NCI-H460 (cell line): ENCODE results near the gene C1orf167. TPM values are rescaled to one million over a fixed set of nuclear protein-coding genes. Genes with fewer than 3 reads are reported as not detected.

Experiments
- DNase-seq: peaks from one replicate; pipeline ENCODE4 v3.0.0-alpha.2; 2016; ENCODE audit warnings: low read depth; ENCODE audit errors: extremely low read depth
- total RNA-seq: library from RNA; depleted of rRNA; stranded (reverse); fragments of >200 nt; shearing (Covaris generic); gene quantifications from 2 replicates; pipeline ENCODE4 v1.2.3, GENCODE V29; 2014

Gene C1orf167
- total RNA-seq, 1 experiment from 2014 or later = not detected

DNA sequence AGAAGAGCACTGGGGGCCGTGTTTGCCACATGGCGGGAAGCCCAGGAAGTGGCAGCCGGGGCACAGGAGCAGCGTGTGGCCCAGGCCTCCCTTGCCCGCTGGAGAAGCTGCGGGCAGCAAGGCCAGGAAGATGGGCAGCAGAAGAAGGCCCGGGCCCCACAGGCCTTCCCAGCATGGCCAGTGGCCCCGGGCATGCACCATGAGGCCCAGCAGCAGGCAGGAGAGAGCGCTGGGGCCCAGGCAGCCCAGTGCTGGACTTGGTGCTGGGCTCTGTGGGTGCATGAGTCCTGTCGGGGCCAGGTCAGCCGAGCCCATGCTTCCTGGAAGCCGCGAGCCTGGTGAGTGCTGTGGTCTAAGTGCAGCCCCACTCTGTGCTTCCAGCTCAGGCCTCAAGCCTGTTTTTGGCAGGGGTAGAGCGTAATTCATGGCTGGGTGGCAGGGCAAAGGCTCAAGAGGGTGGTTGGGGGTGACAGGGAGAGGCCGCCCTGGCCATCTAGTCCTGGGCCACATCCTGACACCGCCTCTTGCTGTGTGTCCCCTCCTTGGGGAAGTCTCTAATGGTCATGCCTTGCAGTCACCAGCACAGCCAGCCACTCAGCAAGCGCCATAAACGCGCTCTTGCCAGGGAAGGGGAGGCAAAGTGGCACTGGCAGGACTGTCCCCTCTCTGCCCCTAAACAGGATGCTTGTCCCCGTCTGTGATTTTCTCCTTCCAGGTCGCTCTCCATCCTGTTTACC lies 22.4 kb downstream of the C1orf167 start:
- DNase-seq = no peak

DNA sequence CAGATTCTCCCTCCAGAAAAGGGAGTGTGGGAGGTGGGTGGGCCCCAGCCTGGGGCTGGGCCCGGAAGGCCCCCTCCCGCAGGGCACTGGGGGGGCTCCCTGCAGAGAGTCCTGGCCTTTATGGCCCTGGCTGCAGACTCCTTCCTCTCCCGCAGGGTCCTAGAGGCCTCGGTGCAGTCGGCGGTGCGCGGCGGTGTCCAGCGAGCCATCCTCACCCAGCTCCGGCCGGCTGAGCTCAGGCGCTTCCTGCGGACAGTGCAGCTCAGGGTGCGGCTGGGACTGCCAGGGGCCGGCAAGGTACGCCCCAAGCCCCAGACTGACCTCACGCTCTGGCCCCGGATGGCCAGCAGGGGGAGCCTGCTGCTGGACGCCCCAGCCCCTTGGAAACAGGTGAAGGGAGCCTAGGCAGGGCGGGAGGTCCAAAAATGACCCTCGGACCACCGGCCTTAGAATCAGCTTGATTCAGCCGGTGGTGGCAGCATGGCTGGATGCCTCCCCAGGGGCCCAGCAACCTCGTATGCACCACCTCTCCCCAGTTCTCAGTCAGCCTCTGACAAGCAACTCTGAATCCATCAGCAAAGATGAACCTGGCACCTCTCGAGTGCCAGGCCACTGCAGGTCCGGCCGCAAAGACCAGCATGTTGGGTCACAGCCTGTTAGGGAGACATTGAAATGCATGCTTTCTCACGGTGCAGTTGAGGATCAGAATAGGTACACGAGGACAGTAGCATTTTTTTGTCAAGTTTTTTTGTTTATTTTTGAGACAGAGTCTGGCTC lies 23.2 kb downstream of the C1orf167 start:
- peak; percentile 43 for DNase-seq

GRCh38 chr1:11786168-11786567 lies 24.2 kb downstream of the C1orf167 start:
- DNase-seq = no peak

DNA sequence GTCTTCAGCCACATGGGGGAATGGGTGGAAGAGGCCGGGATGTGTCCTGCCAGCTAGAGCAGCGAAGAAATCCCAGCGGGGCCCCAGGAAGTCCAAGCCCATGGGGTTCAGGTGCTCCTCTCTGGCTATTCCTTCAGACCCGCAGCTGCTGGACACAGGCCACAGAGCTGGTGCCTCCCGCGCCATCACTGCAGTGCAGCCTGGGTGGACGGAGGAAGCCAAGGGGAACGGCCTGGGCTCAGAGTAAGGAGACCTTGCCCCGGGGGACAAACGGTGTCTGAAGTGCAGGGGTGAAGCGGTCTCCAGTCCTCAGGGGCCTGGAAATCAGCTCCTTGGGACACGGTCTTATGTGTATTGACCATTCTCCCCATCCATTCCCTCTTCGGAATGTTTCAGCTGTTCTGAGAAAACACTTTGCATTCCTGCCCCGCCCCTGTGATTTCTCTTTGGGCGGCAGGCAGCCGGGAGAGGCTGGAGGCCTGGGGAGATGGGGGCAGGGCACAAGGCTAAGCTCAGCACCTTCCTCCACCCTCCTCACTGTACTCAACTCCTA lies 25.3 kb downstream of the C1orf167 start:
- DNase-seq = no peak

DNA sequence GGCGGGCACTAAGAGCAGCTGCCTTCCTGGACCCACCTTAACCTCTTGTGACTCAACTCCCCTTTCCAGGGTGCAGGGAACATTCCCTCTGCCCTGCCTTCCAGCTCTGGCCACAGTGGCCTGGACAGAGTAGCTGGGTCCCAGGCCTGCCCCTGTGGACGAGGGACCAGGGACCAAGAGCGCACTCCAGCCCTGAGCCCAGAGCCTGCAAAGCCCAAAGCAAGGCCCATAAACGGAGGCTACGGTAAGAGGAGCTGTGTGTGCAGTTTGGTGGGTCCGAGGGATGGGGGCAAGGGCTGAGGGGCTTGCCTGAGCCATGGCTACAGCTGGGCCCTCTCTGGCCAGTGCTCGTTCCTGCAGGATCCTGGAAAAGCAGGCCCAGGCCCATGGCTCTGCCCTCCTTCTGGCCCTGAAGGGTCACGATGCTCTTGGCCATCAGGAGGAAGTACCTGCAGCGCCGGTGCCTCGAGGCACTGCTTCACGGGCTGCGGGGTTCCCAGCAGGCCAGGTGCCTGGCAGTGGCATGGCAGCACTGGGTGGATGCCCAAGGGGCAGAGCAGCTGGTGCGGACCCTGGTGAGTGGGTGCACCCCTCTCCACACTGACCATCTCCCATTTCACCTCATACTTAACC lies 25.9 kb downstream of the C1orf167 start:
- DNase-seq = no peak

GRCh38 chr1:11788549-11789053 lies 26.6 kb downstream of the C1orf167 start:
- DNase-seq = no peak

GRCh38 chr1:11789126-11790067 lies 27.4 kb downstream of the C1orf167 start:
- DNase-seq = no peak

DNA sequence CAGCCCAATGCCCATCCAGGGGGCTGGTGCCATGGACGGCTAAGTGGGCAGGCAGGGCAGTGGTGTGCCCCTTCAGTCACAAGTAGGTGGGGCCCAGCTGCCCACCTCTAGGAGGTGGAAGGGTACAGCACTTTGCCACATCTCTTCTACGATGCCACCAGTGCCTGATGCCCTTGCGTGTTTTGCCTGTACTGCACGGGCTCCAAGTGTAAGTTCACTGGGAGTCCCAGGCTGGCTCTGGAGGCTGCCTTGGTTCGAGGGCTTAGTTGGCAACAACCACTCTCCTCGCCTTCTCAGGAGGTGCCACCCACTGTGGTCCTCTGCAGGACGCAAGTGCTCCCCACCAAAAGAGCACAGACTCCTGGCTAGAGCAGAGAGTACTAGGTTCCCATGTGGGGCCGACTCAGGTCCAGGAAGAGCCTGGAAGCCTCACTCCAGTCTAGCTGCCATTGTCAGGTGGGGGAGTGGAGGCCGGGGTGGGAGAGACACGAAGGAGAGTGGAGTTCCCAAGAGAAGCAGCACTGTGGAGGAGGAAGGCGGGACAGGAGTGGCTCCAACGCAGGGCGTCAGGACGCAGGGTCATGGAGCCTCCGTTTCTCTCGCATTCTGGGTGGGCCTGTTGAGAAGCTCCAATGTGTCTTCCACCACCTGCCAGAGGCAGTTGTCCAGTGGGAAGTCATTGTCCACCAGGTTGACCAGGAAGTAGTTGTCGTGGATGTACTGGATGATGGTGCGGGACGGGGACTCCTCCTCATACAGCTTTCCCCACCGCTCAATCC lies 28.3 kb downstream of the C1orf167 start:
- DNase-seq = no peak

DNA sequence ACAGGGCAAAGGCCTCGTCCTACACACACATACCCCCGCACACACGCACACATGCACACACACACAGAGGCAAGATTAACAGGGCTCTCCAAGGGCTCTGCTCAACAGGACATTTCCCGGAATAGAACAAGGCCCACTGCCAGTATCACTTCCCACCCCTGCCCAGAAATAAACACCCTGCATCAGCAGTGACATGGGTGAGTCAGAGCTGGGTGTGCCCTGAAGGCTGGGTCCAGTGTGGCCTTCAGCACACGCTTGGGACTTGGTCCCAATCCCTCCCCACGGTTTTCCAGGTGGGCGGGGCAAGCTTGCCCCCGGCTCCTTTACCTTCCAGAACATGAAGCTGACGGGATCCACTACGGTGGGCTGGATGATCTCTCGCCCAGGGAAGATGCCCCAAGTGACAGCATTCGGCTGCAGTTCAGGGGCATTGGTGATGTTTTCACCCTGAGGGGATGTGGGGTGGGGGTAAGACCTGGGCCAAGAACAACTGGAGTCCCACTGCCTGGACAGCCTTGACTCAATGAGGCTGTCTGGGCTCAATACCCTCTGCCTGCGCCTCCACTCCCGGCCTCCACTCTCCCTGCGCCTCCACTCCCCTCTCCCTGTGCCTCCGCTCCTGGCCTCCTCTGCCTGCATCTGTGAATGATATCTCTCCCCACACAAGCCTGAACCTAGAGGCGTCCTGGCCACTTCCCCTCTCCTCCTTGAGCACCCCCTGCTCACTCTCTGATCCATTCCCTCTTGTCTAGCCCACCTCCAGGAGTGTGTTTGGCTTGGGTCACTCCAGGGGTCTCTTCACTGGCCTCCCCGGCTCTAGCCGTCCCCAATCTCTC lies 29.1 kb downstream of the C1orf167 start:
- DNase-seq = peak; percentile 73

GRCh38 chr1:11792106-11792505 lies 30.1 kb downstream of the C1orf167 start:
- DNase-seq = no peak

DNA sequence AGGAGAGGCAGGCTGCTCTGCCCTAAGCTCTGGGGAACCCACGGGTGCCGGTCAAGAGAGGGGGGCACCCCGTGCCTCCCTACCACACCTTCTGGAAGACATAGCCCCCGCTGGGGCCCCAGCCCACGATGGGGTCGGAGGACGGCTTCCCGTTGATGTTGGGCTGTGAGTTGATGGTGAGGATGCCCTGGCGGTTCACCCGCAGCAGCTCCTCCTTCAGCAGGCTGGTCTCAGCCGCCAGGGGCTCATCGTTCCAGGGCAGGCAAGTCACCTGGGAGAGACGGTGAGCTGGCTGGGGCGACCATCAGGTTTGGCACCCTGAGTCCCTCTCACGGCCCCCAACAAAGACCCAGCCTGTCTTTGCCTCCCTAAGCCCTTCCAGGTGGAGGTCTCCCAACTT lies 31.8 kb downstream of the C1orf167 start:
- no peak for DNase-seq

GRCh38 chr1:11794446-11795237 lies 32.6 kb downstream of the C1orf167 start:
- DNase-seq = no peak

- no peak for DNase-seq
Measured at GRCh38 chr1:11795238-11795890, 33.4 kb downstream of the C1orf167 start.

DNA sequence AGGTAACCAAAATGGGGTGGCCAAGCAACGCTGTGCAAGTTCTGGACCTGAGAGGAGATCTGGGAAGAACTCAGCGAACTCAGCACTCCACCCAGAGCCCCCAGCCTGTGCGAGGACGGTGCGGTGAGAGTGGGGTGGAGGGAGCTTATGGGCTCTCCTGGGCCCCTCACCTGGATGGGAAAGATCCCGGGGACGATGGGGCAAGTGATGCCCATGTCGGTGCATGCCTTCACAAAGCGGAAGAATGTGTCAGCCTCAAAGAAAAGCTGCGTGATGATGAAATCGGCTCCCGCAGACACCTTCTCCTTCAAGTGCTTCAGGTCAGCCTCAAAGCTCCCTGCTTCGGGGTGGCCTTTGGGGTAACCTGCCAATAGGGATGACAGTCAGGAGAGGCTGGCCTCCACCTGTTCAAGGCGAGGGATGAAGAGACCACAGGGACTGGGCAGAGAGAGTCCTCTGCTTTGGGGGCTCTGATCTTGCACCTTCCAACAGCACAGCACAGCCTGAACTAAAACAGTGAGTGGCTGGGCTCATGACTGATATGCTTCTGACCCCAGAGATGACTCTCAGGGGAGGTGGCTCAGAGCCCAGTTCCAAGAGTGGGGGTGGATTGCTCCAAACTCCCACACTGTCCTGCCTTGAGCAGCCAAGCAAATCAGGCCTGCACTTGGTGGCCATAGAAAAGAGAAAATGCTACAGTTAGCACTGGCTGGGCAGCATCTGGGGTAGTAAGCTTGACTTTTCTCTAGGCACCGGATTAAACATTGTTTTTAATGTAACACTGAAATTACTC lies 34.2 kb downstream of the C1orf167 start:
- DNase-seq = no peak

DNA sequence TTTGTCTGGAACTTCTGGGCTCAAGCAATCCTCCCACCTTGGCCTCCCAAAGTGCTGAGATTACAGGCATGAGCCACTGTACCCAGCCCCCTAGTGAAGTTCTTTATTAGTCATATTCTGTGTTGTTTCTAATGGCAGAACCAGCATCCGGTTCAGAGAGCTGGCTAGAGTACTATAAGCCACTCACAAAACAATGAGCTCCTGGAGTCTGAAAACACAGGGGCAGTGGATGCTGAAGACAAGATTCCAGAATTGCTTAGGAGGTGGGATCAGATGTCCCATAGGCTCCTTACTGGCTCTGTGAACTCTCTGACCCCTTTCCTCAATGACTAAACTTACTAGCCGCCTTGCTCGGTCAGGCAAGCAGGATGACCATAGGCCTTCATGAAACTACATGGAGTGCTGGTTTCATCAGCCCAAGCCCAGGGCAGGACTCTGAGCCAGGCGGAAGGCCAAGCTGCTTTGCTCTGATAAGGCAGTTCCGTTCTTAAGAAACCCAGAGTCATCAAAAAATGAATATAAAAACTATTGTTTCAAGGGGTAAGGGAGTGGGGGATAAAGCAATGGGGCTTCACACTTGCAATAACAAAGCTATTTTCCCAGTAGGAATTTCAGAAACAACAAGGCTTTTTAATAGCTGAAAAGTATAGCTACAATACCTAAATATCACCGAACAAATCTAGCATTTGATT lies 35.7 kb downstream of the C1orf167 start:
- no peak for DNase-seq

- DNase-seq = no peak
Measured at GRCh38 chr1:11799099-11799498, 37.1 kb downstream of the C1orf167 start.
